Anterior cingulate cortex (tissue), 58 donors: ENCODE data around the gene SPTBN2.
A peak's percentile ranks its signal among the peaks of the same experiment; 100 is the strongest.
"Not testable (repeated sequence)": the region's sequence is repeated elsewhere in the genome, so short reads cannot be mapped to it uniquely, and the experiment has no call there.

Experiments used
- DNase-seq, 58 donors: peaks; one replicate each; lab custom pipeline; 2025; lab: John Stamatoyannopoulos, UW

The SPTBN2 gene

GRCh38 chr11:66646828-66647227, 82.2 kb downstream of the SPTBN2 start:
- DNase-seq = no peak

DNA sequence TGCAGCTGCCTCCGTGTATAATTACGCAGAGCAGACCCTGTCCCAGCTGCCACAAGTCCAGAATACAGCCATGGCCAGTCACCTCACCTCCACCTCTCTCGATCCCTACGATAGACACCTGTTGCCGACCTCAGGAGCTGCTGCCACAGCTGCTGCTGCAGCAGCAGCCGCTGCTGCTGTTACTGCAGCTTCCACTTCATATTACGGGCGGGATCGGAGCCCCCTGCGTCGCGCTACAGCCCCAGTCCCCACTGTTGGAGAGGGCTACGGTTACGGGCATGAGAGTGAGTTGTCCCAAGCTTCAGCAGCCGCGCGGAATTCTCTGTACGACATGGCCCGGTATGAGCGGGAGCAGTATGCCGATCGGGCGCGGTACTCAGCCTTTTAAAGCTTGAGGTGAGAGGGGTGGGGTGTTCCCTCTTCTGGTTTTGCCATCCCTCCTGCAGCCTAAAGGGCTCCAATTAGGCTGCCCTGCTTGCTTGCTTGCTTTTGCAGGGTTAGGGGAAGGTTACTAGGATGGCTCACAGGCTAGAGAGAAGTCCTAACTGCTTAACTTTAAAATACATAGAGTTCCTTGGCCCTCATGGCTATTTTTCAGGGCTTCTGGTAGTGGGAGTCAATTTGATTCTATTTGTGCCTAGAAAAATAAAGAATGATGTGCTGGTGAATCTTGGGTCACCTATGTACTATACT, 85.1 kb downstream of the SPTBN2 start:
- DNase-seq = no peak

DNA sequence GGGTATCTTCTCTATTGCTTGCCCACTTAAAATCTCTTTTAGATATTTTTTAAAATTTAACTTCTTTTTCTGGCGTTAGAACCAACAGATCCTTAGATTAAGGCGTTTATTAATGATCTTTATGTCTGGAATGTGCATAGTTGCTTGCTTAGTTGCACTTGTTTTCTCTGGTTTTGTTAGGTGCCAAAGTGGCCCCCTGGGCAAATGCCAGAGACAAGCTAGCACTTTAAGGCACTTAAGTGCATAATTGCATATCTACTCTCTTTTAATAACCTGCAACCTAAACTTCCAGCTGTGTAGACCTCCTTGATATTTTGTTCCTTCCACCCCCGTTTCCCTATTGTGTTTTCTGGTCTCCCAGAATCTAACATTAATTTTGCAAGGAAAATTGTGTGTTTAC, 87.2 kb downstream of the SPTBN2 start:
- DNase-seq = no peak

GRCh38 chr11:66639814-66640340, 89.1 kb downstream of the SPTBN2 start:
- DNase-seq = not testable (repeated sequence)

- peak in 14 of 58 donors; percentile 19 to 69 (median 49) for DNase-seq
Observed at GRCh38 chr11:66639066-66639813, 89.8 kb downstream of the SPTBN2 start.

DNA sequence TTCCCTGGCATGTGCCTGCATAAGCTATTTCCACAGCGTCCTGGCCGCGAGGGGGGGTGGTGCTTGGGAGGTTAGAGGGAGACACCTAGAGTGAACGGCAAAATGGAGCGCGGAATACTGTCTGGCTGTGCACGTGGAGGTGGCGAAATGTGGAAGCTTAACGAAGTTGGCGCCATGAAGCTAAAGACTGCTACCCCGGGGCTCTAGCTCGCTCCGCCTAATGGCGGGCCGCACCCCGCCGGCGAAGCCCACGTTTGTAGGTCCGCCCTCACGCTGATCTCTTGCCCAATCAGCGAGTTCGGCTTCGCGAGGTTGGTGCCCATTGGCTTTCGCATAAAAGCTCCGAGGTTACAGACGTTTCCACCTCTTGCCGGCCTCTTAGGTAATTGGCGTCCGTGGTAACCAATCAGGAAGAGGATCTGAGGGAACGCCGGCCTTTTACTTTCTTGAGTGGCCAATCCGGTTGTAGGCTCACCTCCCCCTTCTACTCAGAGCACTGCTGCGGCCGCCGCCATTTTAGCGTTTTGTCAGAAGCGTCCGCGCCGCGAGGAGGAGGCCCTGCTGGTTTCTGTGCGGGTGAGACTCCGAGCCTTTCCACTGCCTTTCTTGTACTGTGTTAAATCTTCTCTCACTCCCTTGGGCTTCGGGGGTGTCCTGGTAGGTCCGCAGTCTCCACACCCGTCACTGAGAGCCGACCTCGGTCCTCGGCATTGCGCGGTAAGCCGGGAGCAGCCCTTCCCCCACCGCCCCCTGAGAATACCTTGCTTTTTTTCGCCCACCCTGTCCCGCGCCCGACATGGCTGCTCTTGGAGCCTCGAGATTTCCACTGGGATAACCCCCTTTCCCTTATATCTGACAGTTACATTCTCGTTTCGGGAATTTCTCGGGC, 90.6 kb downstream of the SPTBN2 start, which contains the start of gene RBM4:
Gene RBM4, plus strand, starts transcription at position 527 of the 889 bp plus-strand sequence. CDS start 1,009 bp downstream, outside the sequence.
- DNase-seq = peak; percentile 73 to 100 (median 98)

DNA sequence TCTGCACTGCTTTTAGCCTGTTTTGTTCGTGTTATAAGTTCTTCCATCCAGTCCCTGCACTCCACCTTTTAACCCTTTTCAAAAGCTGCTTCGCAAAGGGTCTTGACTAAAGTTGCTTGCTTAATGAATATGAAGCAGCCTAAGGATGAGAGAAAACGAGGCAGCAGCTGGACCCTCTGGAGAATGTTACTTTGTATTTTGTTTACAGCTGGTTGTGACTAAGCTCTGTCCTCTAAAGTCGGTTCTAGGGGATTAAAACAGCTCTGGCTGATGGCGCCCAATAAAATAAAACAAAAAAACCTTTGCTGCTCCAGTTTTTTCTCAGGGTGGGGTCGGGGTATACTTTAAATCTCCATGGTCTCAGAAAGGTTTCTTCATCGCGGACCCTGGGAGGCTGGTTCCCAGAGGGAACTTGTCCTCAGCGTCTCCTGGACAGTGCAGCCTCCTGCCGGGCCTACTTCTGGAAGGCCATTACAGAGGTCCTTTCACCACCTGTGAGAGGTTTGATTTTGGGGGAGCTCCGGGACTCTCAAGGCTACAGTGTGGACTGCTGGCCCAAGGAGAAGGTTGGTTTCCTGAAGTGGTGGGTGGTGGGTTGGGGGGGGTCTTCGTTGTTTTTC, 91.3 kb downstream of the SPTBN2 start:
- peak in 2 of 58 donors; percentile 40 to 52 for DNase-seq

DNA sequence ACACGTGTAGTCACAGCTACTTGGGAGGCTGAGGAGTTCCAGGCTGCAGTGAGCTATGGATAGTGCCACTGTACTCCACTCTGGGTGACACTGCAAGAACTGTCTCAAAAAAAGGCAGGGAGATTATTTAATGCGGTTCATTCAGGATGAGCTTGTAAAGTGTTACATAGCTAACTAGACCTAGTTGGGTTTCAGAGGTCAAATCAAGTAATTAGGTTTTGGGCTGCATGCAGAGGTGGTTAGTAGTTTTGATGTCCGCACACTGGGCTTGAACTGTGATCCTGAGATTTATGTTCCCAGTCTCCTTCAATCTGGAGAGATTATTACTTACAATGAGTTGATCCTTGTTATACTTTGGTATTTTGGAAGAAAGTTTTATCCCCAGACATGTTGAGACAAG, 92.6 kb downstream of the SPTBN2 start:
- no peak for DNase-seq
